AG08395 (cell line): ENCODE data around the gene NTN1.

Experiments
- DNase-seq: peaks from one replicate; pipeline ENCODE4 v3.0.0; 2012; ENCODE audit warnings: mixed read lengths, low spot score

The NTN1 gene

DNA sequence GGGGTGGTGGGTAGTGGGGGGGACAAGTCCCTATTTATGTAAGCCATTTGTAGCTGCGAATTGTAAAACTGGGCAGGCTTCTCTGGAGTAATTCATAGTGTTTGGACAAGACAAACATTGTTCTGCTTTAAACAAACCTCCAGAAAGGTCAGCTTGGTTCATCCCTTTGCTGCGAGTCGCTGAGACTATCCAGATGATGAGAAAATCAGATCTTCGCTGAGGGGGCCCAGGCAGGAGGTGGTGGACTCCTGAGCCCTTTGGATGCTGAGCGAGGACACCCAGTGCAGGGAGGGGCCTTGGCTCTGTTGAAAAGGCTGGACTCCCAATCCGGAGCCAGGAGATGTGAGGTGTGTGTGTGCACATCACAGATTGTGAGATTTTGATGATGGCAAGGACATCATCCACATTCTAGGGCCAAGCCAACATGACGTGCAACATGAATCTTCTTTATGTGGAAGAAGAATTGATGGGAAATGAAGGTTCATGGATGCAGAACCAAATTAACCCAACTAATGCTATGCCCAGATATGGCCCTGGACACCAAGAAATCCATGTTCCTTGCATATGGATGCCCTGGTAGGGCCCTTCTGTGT is 15.0 kb upstream of the NTN1 start:
- no peak for DNase-seq

DNA sequence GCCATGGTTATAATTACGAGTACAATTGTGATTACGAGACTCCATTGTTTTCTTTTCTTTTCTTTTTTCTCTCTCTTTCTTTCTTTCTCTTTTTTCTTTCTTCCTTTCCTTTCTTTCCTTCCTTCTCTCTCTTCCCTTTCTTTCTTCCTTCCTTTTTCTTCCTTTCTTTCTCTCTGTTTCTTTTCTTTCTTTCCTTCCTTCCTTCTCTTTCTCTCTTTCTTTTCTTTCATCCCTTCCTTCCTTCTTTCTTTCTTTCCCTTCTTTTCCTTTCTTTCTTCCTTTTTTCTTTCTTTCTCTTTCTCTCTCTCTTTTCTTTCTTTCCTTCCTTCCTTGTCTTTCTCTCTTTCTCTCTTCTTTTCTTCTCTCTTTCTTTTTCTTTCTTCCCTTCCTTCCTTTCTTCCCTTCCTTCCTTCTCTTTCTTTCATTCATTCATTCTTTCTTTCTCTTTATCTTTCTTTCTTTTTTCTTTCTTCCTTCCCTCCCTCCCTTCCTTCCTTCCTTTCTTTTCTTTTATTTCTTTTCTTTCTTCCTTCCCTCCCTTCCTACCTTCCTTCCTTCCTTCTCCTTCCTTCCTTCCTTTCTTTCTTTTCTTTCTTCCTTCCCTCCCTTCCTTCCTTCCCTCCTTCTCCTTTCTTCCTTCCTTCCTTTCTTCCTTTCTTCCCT is 14.1 kb upstream of the NTN1 start:
- no peak for DNase-seq

DNA sequence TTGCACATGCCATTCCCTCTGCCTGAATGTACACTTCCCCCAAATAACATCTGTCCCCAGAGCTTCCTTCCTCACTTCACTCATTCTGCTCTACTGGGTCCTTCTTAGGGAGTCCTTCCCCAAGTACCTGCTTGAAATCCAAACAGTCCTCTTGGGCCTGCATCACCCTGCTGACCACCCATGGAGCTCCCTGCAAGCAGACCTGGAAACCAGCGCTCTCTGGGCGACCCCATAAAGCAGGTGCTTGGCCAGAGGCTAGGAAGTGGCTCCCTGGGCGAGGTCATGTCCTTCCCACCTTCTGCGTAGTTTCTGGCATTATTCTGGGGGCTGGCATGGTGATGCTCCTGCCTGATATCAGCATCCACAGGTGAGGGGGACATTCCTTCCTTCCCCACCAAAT is 12.2 kb upstream of the NTN1 start:
- no peak for DNase-seq

- DNase-seq: no peak
Observed at GRCh38 chr17:9009737-9010136, 11.6 kb upstream of the NTN1 start.

DNA sequence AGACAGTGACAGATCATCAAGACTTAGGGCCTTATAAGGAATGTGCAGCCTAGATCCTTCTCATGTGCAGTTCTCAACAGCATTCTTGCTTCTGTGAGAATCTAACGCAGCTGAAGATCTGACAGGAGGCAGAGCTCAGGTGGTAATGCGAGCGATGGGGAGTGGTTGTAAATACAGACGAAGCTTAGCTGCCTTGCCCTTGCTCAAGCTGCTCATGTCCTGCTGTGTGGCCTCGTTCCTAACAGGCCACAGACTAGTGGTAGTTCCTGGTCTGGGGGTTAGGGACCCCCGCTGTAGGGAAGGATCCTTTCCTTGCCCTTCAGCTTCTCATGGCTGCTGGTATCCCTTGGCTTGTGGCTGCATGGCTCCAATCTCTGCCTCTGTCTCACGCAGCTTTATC is 10.3 kb upstream of the NTN1 start:
- no peak for DNase-seq

GRCh38 chr17:9016941-9017552 is 4.3 kb upstream of the NTN1 start:
- no peak for DNase-seq

DNA sequence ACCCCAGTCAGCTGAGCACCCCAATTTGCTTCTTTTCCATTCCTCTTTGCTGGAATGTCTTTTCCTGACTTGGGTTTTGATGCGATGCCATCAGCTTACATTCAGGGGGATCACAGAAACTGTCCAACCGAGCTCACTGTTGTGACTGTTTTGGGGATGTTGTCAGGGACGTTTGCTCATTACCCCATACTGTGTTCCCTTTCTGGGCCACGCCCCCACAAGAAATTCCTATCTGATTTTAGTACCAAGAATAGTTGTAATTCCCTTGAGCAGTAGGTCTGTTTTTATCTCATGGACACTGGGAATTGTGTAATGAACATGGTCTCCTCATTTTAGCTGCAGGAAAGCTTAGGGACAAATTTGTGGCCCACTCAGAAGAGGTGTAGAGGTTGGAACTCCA is 2.6 kb upstream of the NTN1 start:
- DNase-seq: no peak

- DNase-seq: no peak
Observed at GRCh38 chr17:9020096-9020823, 1.1 kb upstream of the NTN1 start.

DNA sequence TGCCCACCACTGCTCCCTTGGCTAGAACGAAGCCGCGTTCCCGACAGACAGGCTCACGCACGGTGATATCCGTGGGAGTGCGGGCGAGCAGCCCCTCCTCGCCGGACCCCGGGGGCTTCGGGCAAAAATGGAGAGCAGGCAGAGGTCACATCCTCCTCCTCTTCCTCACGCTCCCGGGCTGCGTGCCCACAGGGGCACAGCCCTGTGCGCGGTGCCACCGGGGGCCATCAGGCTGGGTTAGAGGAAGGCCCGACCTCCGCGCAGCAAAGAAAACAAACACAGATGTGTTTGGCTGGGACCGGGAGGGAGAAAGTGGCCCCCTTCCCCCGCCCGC is 519 bp upstream of the NTN1 start:
- DNase-seq: no peak

DNA sequence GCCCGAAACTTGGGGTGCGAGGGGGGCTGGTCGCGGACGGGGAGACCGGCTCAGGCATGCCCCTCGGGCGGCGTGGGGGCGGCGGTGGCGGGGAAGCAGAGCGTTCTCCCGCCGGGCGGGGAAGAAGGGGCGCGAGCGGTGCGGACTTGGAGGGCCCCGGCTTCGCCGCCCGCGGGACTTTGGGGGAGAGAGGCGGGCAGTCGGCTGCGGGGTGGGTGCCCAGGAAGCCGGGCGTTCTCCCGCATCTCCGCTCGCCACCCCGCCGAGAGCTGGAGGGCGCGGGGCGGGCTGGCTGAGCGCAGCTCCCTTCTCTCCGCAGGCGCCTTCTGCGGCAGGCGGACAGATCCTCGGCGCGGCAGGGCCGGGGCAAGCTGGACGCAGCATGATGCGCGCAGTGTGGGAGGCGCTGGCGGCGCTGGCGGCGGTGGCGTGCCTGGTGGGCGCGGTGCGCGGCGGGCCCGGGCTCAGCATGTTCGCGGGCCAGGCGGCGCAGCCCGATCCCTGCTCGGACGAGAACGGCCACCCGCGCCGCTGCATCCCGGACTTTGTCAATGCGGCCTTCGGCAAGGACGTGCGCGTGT is 772 bp downstream of the NTN1 start:
- DNase-seq: no peak

DNA sequence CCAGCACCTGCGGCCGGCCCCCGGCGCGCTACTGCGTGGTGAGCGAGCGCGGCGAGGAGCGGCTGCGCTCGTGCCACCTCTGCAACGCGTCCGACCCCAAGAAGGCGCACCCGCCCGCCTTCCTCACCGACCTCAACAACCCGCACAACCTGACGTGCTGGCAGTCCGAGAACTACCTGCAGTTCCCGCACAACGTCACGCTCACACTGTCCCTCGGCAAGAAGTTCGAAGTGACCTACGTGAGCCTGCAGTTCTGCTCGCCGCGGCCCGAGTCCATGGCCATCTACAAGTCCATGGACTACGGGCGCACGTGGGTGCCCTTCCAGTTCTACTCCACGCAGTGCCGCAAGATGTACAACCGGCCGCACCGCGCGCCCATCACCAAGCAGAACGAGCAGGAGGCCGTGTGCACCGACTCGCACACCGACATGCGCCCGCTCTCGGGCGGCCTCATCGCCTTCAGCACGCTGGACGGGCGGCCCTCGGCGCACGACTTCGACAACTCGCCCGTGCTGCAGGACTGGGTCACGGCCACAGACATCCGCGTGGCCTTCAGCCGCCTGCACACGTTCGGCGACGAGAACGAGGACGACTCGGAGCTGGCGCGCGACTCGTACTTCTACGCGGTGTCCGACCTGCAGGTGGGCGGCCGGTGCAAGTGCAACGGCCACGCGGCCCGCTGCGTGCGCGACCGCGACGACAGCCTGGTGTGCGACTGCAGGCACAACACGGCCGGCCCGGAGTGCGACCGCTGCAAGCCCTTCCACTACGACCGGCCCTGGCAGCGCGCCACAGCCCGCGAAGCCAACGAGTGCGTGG is 1.5 kb downstream of the NTN1 start:
- DNase-seq: no peak

DNA sequence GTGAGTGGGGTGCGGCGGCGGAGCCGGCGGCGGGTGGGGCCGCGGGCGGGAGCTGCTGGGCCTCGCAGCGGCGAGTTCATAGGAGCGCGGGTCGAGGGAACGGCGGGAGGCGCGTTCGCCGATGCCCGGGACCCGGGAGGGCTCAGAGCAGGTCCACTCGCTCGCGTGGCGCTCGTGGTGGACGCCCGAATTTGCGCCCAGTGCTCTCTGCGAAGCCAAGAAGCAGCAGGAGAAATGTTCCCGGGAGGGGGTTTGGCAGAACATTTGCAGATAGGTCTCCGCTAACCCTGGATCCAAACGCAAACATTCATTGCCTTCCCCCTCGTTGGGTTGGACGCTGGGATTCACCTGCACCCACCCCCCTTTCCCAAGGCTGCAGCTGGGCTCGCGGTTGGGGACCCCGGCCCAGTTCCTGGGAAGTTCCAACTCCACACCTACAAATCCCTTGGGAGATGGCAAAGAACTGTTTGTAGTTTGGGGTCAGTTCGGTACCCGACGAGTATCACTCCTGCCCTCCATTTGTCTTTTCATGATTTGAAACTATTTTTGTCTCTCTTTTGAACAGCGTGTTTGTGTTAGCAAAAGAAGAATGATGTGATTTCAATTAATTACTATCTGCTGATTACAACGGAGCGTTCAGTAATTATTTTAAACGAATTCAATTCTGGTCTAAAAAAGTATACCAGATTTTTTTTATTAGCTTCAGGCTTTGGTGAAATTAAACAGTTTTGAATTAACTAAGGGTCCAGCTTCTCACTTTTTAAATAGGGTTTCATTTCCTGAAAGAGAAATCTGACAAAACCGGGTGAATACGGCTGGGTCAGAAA is 2.3 kb downstream of the NTN1 start:
- DNase-seq: no peak

DNA sequence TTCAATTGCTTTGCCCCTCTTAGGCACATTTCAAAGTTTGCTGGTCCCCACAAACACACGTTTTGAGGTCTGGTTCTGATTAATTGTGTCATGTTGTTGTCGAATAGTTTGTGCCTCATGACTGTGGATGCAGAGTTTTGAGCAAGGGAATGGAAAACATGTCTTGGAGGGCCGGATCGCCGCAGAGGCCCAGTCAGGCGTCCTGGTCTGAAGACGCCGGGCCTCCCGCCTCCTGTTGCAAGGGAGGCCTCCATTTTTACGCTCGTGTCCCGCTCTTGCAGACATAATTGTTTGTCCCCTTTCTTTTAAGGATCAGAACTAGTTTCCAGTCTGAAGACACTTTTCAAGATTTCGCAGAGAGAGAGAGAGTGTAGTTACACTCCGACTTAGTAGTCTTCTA is 3.2 kb downstream of the NTN1 start:
- no peak for DNase-seq

DNA sequence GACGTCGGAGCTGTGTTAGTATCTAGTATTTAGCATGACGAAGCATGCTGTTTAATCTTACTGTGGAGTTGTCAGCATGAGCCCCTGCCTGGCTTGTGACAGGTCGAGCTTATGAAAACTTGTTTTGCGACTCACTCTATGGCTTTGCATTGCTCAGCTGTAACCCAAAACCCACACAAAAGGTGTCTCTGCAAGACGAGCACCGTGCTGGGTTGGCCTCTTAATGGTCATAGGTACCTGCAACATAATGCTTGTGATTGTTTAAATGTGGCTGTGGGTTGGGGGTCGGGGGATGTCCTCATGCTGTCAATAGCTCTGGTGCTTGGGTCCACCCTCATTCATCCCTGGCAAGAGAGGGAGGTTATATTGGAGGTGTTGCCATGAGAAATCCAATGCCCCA is 5.4 kb downstream of the NTN1 start:
- DNase-seq: no peak

GRCh38 chr17:9028202-9028987 is 7.1 kb downstream of the NTN1 start:
- no peak for DNase-seq

DNA sequence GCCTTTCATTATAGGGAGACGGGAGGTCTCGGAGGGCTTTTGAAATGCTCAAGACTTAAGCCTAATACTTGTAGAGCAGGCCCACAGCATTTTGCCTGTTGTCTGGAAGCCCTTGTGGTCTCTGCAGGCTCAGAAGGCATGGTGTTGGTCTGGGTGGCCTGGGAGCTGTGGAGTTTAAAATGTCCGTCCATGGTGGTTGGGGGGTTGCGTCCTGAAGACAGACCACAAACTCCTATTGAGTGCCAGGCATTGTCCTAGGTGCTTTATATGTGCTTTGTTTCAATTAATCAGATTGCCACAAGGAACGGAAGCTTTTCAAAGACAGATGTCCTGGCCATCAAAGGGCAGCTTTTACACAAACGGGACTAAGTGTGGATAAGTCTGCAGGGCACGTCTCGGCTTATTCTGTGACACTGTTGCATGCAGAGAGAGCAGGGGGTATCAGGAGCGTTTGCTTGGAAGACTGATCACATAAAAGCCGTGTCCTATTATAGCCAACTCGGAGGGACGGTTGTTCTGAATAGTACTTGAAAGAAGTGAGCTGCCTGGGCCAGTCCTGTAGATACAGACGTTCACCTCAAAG is 7.8 kb downstream of the NTN1 start:
- DNase-seq: no peak

DNA sequence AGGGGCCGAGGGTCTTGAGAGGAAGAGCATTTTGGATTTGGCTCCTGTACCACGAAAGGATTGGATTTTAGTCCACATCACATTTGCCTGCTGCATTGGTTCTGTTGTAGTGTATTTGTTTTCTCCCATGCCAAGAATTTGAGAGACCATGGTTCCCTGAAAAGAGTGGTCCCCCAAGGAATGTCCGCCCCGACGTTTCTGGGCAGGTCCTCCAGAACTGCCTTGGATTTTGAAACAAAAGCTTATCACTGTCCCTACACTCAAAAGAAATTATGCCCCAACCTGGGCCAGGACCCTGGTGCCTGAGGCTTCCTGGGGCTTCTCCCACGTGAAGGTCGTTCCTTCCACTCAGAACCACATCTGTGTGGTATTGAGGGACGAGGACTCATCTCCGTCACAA is 10.8 kb downstream of the NTN1 start:
- DNase-seq: no peak

DNA sequence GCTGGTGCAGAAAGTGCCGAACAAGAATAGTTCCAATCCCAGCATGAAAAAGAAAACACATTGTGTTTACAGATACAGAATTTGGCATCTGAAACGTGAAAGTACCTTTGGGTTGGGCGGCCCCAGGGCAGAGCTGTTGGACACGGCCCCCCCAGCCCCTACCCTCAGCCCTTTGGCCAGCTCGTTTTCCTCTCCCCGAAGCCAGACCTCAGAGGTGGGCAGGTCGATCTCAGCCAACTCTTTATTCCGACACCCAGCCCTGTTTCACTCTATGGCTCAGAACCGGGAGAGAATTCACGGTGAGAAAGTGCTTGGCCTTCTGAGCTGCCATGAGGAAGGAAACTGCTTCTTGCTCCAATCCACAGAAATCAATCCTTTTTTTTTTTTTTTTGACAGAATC is 11.3 kb downstream of the NTN1 start:
- no peak for DNase-seq

DNA sequence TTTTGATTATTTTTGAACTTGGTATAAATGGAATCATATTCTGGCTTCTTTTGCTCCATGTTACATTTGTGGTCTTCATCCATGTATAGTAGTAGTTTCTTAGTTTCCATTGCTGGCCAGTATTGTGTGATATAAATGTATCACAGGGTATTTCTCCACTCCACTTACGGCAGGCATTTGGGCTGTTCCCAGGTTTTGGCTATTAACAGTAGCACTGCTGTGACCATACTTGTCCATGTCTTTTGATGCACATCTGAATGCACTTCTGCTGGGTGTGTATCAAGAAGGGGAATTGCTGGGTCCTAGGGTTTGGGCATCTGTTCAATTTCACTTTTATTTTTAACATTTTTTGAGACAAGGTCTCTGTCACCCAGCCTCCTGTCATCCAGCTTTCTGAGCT is 13.9 kb downstream of the NTN1 start:
- DNase-seq: no peak

- DNase-seq: no peak
Observed at GRCh38 chr17:9036336-9036735, 15.0 kb downstream of the NTN1 start.
